ENCODE results near the gene DNAJC12.

GRCh38 chr10:67760272-67760671 lies 77.7 kb downstream of the DNAJC12 start:
- TF ChIP-seq CTCF (IDR thresholded peaks at IDR 0.05; ENCODE audit: low read depth, low read length, poor library complexity, severe bottlenecking) (no peak), EZH2phosphoT487 (IDR thresholded peaks at IDR 0.05; ENCODE audit: borderline replicate concordance, low read length) (no peak)

Data from DOHH2 (cell line).